ENCODE data around the gene GRAMD4.

- TF ChIP-seq GATA2 (IDR thresholded peaks at IDR 0.05; ENCODE audit: low read depth, low read length) (no peak), GATA3 (IDR thresholded peaks at IDR 0.05; ENCODE audit: low read depth, low read length) (no peak)
Observed at GRCh38 chr22:46677323-46678002, 57.3 kb downstream of the GRAMD4 start.

All from SH-SY5Y (cell line).